ENCODE measurements around the gene SRR.

SRR gene

GRCh38 chr17:2365132-2365531 lies 61.4 kb downstream of the SRR start:
- CTCF ChIA-PET = interaction anchor here (2.1 to 4.7 kb wide), 3 partner anchors 12 to 51 kb away, joined by 6 to 32 read pairs (median 22); no protein-coding TSS in a partner anchor
- no peak for DNase-seq (ENCODE audit: extremely low spot score)
- TF ChIP-seq CTCF (IDR thresholded peaks at IDR 0.05; ENCODE audit: control extremely low read depth, extremely low read depth, low read depth, missing control alignments) = no peak
- POLR2A ChIA-PET = no interaction called here

GRCh38 chr17:2366747-2367494 lies 63.2 kb downstream of the SRR start:
- no peak for DNase-seq (ENCODE audit: extremely low spot score)
- CTCF ChIA-PET = interaction anchor here (2.1 to 4.7 kb wide), 3 partner anchors 13 to 49 kb away, joined by 6 to 32 read pairs (median 22); no protein-coding TSS in a partner anchor
- TF ChIP-seq CTCF (IDR thresholded peaks at IDR 0.05; ENCODE audit: control extremely low read depth, extremely low read depth, low read depth, missing control alignments) = no peak
- POLR2A ChIA-PET = interaction anchor here (0.6 kb wide), 1 partner anchor 419 kb away, joined by 3 read pairs; no protein-coding TSS in a partner anchor

GRCh38 chr17:2368359-2368758 lies 64.6 kb downstream of the SRR start:
- POLR2A ChIA-PET = no interaction called here
- no peak for DNase-seq (ENCODE audit: extremely low spot score)
- TF ChIP-seq CTCF (IDR thresholded peaks at IDR 0.05; ENCODE audit: control extremely low read depth, extremely low read depth, low read depth, missing control alignments) = no peak
- CTCF ChIA-PET = interaction anchor here (1.0 to 4.7 kb wide), 5 partner anchors 11 to 48 kb away, joined by 3 to 39 read pairs (median 7); no protein-coding TSS in a partner anchor

GRCh38 chr17:2369039-2369438 lies 65.3 kb downstream of the SRR start:
- POLR2A ChIA-PET = no interaction called here
- no peak for TF ChIP-seq CTCF (IDR thresholded peaks at IDR 0.05; ENCODE audit: control extremely low read depth, extremely low read depth, low read depth, missing control alignments)
- CTCF ChIA-PET = interaction anchor here (0.8 to 4.2 kb wide), 5 partner anchors 10 to 48 kb away, joined by 3 to 39 read pairs (median 7); no protein-coding TSS in a partner anchor
- DNase-seq (ENCODE audit: extremely low spot score) = no peak

GRCh38 chr17:2369551-2370210 lies 65.9 kb downstream of the SRR start:
- ChIA-PET CTCF (interaction anchor here (0.8 to 4.2 kb wide), 5 partner anchors 10 to 47 kb away, joined by 3 to 39 read pairs (median 7); no protein-coding TSS in a partner anchor), POLR2A (no interaction called here)
- no peak for TF ChIP-seq CTCF (IDR thresholded peaks at IDR 0.05; ENCODE audit: control extremely low read depth, extremely low read depth, low read depth, missing control alignments)
- DNase-seq (ENCODE audit: extremely low spot score) = no peak

GRCh38 chr17:2370211-2370589 lies 66.5 kb downstream of the SRR start:
- TF ChIP-seq CTCF (IDR thresholded peaks at IDR 0.05; ENCODE audit: control extremely low read depth, extremely low read depth, low read depth, missing control alignments) = no peak
- CTCF ChIA-PET = interaction anchor here (1.8 to 4.2 kb wide), 4 partner anchors 12 to 47 kb away, joined by 6 to 39 read pairs (median 12); no protein-coding TSS in a partner anchor
- POLR2A ChIA-PET = no interaction called here
- DNase-seq (ENCODE audit: extremely low spot score) = no peak

All from GM10248 (cell line).